GM23338 (cell line): ENCODE measurements around the gene RNF182. TPM values are rescaled to one million over a fixed set of nuclear protein-coding genes. Genes with fewer than 3 reads are reported as not detected.

Experiments used
- ATAC-seq: fragments of 200-7000 bp; cut with Tn5 transposase; 3 replicates; pipeline ENCODE4 v1.9.1; 2020
- DNase-seq: peaks from one replicate; pipeline ENCODE4 v3.0.0-alpha.2; 2015; ENCODE audit warnings: low spot score
- H2AFZ ChIP-seq: fragments of 200-600 bp; sonication (generic); 2 replicates; pipeline ENCODE4 v1.8.0; 2016; ENCODE audit warnings: antibody characterized with exemption, mild to moderate bottlenecking, moderate library complexity
- H3F3A ChIP-seq: fragments of 200-600 bp; sonication (generic); replicated peaks from 2 replicates; pipeline ENCODE4 v1.8.0; 2017; ENCODE audit warnings: antibody characterized with exemption, mixed run types, low read depth
- H3K27ac ChIP-seq: fragments of 200-600 bp; sonication (generic); 2 replicates; pipeline ENCODE4 v1.6.1; 2016; ENCODE audit warnings: low read depth
- H3K27me3 ChIP-seq: fragments of 200-600 bp; sonication (generic); 2 replicates; pipeline ENCODE4 v1.8.0; 2016; ENCODE audit warnings: mild to moderate bottlenecking, mixed run types, moderate library complexity; ENCODE audit not compliant: insufficient read depth
- H3K36me3 ChIP-seq: fragments of 200-600 bp; sonication (generic); 2 replicates; pipeline ENCODE4 v1.8.0; 2016; ENCODE audit warnings: mild to moderate bottlenecking; ENCODE audit not compliant: insufficient read depth
- H3K4me1 ChIP-seq: fragments of 200-600 bp; sonication (generic); 2 replicates; pipeline ENCODE4 v1.8.0; 2016; ENCODE audit warnings: mild to moderate bottlenecking, moderate library complexity; ENCODE audit not compliant: insufficient read depth
- H3K4me2 ChIP-seq: fragments of 200-600 bp; sonication (generic); 2 replicates; pipeline ENCODE4 v1.7.1; 2017; ENCODE audit warnings: mixed run types
- H3K4me3 ChIP-seq: fragments of 200-600 bp; sonication (generic); 2 replicates; pipeline ENCODE4 v1.6.1; 2016; ENCODE audit warnings: mixed run types
- H3K79me2 ChIP-seq: fragments of 200-600 bp; sonication (generic); replicated peaks from 2 replicates; pipeline ENCODE4 v1.8.0; 2017; ENCODE audit warnings: mild to moderate bottlenecking; ENCODE audit not compliant: insufficient read depth
- H3K9me2 ChIP-seq: fragments of 200-600 bp; sonication (generic); 2 replicates; pipeline ENCODE4 v1.8.0; 2017; ENCODE audit not compliant: insufficient read depth
- H4K20me1 ChIP-seq: fragments of 200-600 bp; sonication (generic); replicated peaks from 2 replicates; pipeline ENCODE4 v1.8.0; 2017; ENCODE audit warnings: mild to moderate bottlenecking; ENCODE audit not compliant: insufficient read depth
- H3K27ac Mint-ChIP-seq: 2 replicates; pipeline ENCODE4 v1.8.0; 2020; ENCODE audit warnings: inconsistent platforms, mild to moderate bottlenecking, moderate library complexity, mixed read lengths
- H3K27me3 Mint-ChIP-seq: 3 replicates; pipeline ENCODE4 v1.8.0; 2022; ENCODE audit warnings: low read depth, mild to moderate bottlenecking, moderate library complexity, mixed read lengths, inconsistent platforms; ENCODE audit not compliant: insufficient read depth, poor library complexity
- H3K36me3 Mint-ChIP-seq: 3 replicates; pipeline ENCODE4 v1.8.0; 2021; ENCODE audit warnings: low read depth, mild to moderate bottlenecking, inconsistent platforms, moderate library complexity, mixed read lengths
- H3K4me1 Mint-ChIP-seq: 3 replicates; pipeline ENCODE4 v1.8.0; 2020; ENCODE audit warnings: mild to moderate bottlenecking, inconsistent platforms, mixed read lengths
- H3K4me3 Mint-ChIP-seq: 3 replicates; pipeline ENCODE4 v1.8.0; 2021; ENCODE audit warnings: moderate library complexity, mild to moderate bottlenecking, inconsistent platforms, mixed read lengths
- H3K9me3 Mint-ChIP-seq: 3 replicates; pipeline ENCODE4 v1.8.0; 2020; ENCODE audit warnings: moderate library complexity, mild to moderate bottlenecking, inconsistent platforms, mixed read lengths
- CREB1 ChIP-seq: fragments of 250-450 bp; sonication (Bioruptor Pico); IDR thresholded peaks from 2 replicates; pipeline ENCODE4 v1.5.0; 2020; ENCODE audit warnings: low read depth, mild to moderate bottlenecking, moderate library complexity
- EZH2 ChIP-seq: fragments of 200-600 bp; sonication (generic); IDR thresholded peaks from one replicate; pipeline ENCODE4 v1.8.0; 2017; ENCODE audit warnings: antibody characterized with exemption, mild to moderate bottlenecking, low read depth; ENCODE audit not compliant: unreplicated experiment
- EZH2phosphoT487 ChIP-seq: fragments of 200-600 bp; sonication (generic); IDR thresholded peaks from one replicate; pipeline ENCODE4 v1.8.1; 2018; ENCODE audit warnings: antibody characterized with exemption; ENCODE audit not compliant: unreplicated experiment
- JUNB ChIP-seq: IDR thresholded peaks from one replicate; pipeline ENCODE4 v1.6.1; 2016; ENCODE audit warnings: antibody characterized with exemption; ENCODE audit not compliant: unreplicated experiment
- NANOG ChIP-seq: IDR thresholded peaks from 2 replicates; pipeline ENCODE4 v1.6.1; 2016; ENCODE audit warnings: antibody characterized with exemption, borderline replicate concordance
- POLR2AphosphoS5 ChIP-seq: IDR thresholded peaks from 2 replicates; pipeline ENCODE4 v1.6.1; 2016; ENCODE audit warnings: antibody characterized with exemption, low read depth
- STAT1 ChIP-seq: IDR thresholded peaks from one replicate; pipeline ENCODE4 v1.6.1; 2016; ENCODE audit warnings: antibody characterized with exemption; ENCODE audit not compliant: unreplicated experiment
- ZNF114 ChIP-seq: fragments of 250-450 bp; sonication (Bioruptor Pico); IDR thresholded peaks from 2 replicates; pipeline ENCODE4 v1.5.0; 2020; ENCODE audit warnings: mild to moderate bottlenecking, moderate library complexity
- ZNF331 ChIP-seq: fragments of 250-450 bp; sonication (Bioruptor Pico); IDR thresholded peaks from 2 replicates; pipeline ENCODE4 v1.5.0; 2020; ENCODE audit warnings: low read depth, mild to moderate bottlenecking, moderate library complexity
- polyA plus RNA-seq: library from polyadenylated mRNA; unstranded; fragments of >200 nt; fragmentation: Nextera tagmentation; extraction: Ambion mirVana; gene quantifications from 2 replicates; pipeline ENCODE4 v1.2.1, GENCODE V29; 2016
- total RNA-seq: library from RNA; depleted of rRNA; stranded (reverse); fragments of >200 nt; shearing (Covaris generic); gene quantifications from 2 replicates; pipeline ENCODE4 v1.2.3, GENCODE V29; 2014
- TF ChIP-seq, protein P1 (sequence below): fragments of 250-450 bp; sonication (Bioruptor Pico); IDR thresholded peaks from 2 replicates; pipeline ENCODE4 v1.5.0; 2020; ENCODE audit warnings: mild to moderate bottlenecking, moderate library complexity
- TF ChIP-seq, protein P2 (sequence below): IDR thresholded peaks from 2 replicates; pipeline ENCODE4 v1.6.1; 2016; ENCODE audit warnings: antibody characterized with exemption
- TF ChIP-seq, protein P3 (sequence below): IDR thresholded peaks from one replicate; pipeline ENCODE4 v1.6.1; 2018; ENCODE audit warnings: antibody characterized with exemption; ENCODE audit not compliant: unreplicated experiment
- TF ChIP-seq, protein P4 (sequence below), 2 experiments: fragments of 200-600 bp in 1 of 2; sonication (generic) in 1 of 2; conservative IDR thresholded peaks; 2 replicates each; pipeline versions ENCODE4 v1.5.1 to v1.6.1; 2016 to 2017; ENCODE audit warnings: antibody characterized with exemption in 2 of 2, low read depth in 2 of 2, mild to moderate bottlenecking in 2 of 2, moderate library complexity in 1 of 2

The RNF182 gene
- total and polyA plus RNA-seq, 2 experiments from 2014 or later = 3.2 to 9.8 TPM

DNA sequence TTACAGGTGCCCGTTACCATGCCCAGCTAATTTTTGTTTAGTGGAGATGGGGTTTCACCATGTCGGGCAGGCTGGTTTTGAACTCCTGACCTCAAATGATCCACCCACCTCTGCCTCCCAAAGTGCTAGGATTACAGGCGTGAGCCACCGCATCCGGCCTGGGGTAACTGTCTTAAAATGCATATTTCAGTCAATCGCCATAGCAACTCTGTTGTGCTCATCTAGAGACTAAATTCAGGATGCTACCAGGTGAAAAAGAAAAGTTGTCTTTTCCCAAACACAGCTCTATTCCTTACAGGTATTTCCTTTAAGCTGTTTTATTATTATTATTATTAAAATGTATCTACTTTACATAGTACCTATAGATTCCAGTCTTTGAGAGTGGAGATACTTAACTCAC lies 66.6 kb downstream of the RNF182 start:
- H3K27ac Mint-ChIP-seq = no peak overlapping the region
- H3F3A ChIP-seq = no peaks in the 10 kb centered on the region
- TF ChIP-seq JUNB = no peak
- TF ChIP-seq, protein P1, sequence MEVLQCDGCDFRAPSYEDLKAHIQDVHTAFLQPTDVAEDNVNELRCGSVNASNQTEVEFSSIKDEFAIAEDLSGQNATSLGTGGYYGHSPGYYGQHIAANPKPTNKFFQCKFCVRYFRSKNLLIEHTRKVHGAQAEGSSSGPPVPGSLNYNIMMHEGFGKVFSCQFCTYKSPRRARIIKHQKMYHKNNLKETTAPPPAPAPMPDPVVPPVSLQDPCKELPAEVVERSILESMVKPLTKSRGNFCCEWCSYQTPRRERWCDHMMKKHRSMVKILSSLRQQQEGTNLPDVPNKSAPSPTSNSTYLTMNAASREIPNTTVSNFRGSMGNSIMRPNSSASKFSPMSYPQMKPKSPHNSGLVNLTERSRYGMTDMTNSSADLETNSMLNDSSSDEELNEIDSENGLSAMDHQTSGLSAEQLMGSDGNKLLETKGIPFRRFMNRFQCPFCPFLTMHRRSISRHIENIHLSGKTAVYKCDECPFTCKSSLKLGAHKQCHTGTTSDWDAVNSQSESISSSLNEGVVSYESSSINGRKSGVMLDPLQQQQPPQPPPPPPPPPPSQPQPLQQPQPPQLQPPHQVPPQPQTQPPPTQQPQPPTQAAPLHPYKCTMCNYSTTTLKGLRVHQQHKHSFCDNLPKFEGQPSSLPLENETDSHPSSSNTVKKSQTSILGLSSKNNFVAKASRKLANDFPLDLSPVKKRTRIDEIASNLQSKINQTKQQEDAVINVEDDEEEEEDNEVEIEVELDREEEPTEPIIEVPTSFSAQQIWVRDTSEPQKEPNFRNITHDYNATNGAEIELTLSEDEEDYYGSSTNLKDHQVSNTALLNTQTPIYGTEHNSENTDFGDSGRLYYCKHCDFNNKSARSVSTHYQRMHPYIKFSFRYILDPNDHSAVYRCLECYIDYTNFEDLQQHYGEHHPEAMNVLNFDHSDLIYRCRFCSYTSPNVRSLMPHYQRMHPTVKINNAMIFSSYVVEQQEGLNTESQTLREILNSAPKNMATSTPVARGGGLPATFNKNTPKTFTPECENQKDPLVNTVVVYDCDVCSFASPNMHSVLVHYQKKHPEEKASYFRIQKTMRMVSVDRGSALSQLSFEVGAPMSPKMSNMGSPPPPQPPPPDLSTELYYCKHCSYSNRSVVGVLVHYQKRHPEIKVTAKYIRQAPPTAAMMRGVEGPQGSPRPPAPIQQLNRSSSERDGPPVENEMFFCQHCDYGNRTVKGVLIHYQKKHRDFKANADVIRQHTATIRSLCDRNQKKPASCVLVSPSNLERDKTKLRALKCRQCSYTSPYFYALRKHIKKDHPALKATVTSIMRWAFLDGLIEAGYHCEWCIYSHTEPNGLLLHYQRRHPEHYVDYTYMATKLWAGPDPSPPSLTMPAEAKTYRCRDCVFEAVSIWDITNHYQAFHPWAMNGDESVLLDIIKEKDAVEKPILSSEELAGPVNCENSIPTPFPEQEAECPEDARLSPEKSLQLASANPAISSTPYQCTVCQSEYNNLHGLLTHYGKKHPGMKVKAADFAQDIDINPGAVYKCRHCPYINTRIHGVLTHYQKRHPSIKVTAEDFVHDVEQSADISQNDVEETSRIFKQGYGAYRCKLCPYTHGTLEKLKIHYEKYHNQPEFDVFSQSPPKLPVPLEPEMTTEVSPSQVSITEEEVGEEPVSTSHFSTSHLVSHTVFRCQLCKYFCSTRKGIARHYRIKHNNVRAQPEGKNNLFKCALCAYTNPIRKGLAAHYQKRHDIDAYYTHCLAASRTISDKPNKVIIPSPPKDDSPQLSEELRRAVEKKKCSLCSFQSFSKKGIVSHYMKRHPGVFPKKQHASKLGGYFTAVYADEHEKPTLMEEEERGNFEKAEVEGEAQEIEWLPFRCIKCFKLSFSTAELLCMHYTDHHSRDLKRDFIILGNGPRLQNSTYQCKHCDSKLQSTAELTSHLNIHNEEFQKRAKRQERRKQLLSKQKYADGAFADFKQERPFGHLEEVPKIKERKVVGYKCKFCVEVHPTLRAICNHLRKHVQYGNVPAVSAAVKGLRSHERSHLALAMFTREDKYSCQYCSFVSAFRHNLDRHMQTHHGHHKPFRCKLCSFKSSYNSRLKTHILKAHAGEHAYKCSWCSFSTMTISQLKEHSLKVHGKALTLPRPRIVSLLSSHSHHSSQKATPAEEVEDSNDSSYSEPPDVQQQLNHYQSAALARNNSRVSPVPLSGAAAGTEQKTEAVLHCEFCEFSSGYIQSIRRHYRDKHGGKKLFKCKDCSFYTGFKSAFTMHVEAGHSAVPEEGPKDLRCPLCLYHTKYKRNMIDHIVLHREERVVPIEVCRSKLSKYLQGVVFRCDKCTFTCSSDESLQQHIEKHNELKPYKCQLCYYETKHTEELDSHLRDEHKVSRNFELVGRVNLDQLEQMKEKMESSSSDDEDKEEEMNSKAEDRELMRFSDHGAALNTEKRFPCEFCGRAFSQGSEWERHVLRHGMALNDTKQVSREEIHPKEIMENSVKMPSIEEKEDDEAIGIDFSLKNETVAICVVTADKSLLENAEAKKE (CRISPR knock-in tag) = no peak
- TF ChIP-seq, protein P2, sequence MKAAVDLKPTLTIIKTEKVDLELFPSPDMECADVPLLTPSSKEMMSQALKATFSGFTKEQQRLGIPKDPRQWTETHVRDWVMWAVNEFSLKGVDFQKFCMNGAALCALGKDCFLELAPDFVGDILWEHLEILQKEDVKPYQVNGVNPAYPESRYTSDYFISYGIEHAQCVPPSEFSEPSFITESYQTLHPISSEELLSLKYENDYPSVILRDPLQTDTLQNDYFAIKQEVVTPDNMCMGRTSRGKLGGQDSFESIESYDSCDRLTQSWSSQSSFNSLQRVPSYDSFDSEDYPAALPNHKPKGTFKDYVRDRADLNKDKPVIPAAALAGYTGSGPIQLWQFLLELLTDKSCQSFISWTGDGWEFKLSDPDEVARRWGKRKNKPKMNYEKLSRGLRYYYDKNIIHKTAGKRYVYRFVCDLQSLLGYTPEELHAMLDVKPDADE = no peak
- TF ChIP-seq POLR2AphosphoS5 = no peak
- TF ChIP-seq NANOG = no peak
- TF ChIP-seq CREB1 = no peak
- TF ChIP-seq, protein P3, sequence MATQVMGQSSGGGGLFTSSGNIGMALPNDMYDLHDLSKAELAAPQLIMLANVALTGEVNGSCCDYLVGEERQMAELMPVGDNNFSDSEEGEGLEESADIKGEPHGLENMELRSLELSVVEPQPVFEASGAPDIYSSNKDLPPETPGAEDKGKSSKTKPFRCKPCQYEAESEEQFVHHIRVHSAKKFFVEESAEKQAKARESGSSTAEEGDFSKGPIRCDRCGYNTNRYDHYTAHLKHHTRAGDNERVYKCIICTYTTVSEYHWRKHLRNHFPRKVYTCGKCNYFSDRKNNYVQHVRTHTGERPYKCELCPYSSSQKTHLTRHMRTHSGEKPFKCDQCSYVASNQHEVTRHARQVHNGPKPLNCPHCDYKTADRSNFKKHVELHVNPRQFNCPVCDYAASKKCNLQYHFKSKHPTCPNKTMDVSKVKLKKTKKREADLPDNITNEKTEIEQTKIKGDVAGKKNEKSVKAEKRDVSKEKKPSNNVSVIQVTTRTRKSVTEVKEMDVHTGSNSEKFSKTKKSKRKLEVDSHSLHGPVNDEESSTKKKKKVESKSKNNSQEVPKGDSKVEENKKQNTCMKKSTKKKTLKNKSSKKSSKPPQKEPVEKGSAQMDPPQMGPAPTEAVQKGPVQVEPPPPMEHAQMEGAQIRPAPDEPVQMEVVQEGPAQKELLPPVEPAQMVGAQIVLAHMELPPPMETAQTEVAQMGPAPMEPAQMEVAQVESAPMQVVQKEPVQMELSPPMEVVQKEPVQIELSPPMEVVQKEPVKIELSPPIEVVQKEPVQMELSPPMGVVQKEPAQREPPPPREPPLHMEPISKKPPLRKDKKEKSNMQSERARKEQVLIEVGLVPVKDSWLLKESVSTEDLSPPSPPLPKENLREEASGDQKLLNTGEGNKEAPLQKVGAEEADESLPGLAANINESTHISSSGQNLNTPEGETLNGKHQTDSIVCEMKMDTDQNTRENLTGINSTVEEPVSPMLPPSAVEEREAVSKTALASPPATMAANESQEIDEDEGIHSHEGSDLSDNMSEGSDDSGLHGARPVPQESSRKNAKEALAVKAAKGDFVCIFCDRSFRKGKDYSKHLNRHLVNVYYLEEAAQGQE = no peak
- no peak for TF ChIP-seq STAT1
- TF ChIP-seq, protein P4, sequence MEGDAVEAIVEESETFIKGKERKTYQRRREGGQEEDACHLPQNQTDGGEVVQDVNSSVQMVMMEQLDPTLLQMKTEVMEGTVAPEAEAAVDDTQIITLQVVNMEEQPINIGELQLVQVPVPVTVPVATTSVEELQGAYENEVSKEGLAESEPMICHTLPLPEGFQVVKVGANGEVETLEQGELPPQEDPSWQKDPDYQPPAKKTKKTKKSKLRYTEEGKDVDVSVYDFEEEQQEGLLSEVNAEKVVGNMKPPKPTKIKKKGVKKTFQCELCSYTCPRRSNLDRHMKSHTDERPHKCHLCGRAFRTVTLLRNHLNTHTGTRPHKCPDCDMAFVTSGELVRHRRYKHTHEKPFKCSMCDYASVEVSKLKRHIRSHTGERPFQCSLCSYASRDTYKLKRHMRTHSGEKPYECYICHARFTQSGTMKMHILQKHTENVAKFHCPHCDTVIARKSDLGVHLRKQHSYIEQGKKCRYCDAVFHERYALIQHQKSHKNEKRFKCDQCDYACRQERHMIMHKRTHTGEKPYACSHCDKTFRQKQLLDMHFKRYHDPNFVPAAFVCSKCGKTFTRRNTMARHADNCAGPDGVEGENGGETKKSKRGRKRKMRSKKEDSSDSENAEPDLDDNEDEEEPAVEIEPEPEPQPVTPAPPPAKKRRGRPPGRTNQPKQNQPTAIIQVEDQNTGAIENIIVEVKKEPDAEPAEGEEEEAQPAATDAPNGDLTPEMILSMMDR (conservative IDR thresholded peaks at IDR 0.05; ENCODE audit: low read depth in 2 of 2) = no peak
- TF ChIP-seq ZNF114 (CRISPR knock-in tag) = no peak
- TF ChIP-seq EZH2 = no peak
- no peak for TF ChIP-seq ZNF331 (CRISPR knock-in tag)
- TF ChIP-seq EZH2phosphoT487 = no peak
- no peak overlapping the region for H3K4me3 ChIP-seq
- no peak overlapping the region for H3K4me3 Mint-ChIP-seq
- H3K36me3 ChIP-seq = no peaks in the 10 kb centered on the region
- no peak overlapping the region for H2AFZ ChIP-seq
- no peak overlapping the region for H3K4me2 ChIP-seq
- H3K36me3 Mint-ChIP-seq = no peaks in the 10 kb centered on the region
- no peaks in the 10 kb centered on the region for H3K79me2 ChIP-seq
- no peaks in the 10 kb centered on the region for H4K20me1 ChIP-seq
- H3K4me1 ChIP-seq = peaks cover 5% of the 10 kb centered on the region; the same call in 1 of the 2 replicates
- H3K27me3 Mint-ChIP-seq = peaks cover 2% of the 10 kb centered on the region
- DNase-seq = peak; percentile 38
- ATAC-seq = no peak
- no peaks in the 10 kb centered on the region for H3K9me3 Mint-ChIP-seq
- peaks cover 8% of the 10 kb centered on the region for H3K4me1 Mint-ChIP-seq
- H3K9me2 ChIP-seq = peaks cover 5% of the 10 kb centered on the region; the same call in 1 of the 2 replicates
- no peaks in the 10 kb centered on the region for H3K27me3 ChIP-seq
- no peak overlapping the region for H3K27ac ChIP-seq
